SK-N-SH treated with all-trans-retinoic acid at 6 μM for 48 hours (cell line): ENCODE measurements around the gene COA7.

Experiments used
- ARNTL ChIP-seq: fragments of 450-650 bp; formaldehyde crosslinking; IDR thresholded peaks from 2 replicates; pipeline ENCODE4 v1.5.0; 2020; ENCODE audit warnings: low read depth, mild to moderate bottlenecking, moderate library complexity, borderline replicate concordance
- ESRRG ChIP-seq: fragments of 250-450 bp; sonication (Bioruptor Pico); IDR thresholded peaks from 2 replicates; pipeline ENCODE4 v1.6.1; 2021; ENCODE audit warnings: mild to moderate bottlenecking
- GLIS3 ChIP-seq: fragments of 250-450 bp; sonication (Bioruptor Pico); IDR thresholded peaks from 2 replicates; pipeline ENCODE4 v1.5.0; 2020; ENCODE audit warnings: mild to moderate bottlenecking, moderate library complexity
- ISL1 ChIP-seq: fragments of 250-450 bp; sonication (Bioruptor Pico); IDR thresholded peaks from 2 replicates; pipeline ENCODE4 v2.1.2; 2022; ENCODE audit warnings: mild to moderate bottlenecking, moderate library complexity
- OSR1 ChIP-seq: fragments of 250-450 bp; sonication (Bioruptor Pico); IDR thresholded peaks from 2 replicates; pipeline ENCODE4 v1.8.0; 2022; ENCODE audit warnings: moderate library complexity, mild to moderate bottlenecking, inconsistent platforms
- POU6F1 ChIP-seq: fragments of 250-450 bp; sonication (Bioruptor Pico); IDR thresholded peaks from 2 replicates; pipeline ENCODE4 v1.8.0; 2021; ENCODE audit warnings: low read depth, mild to moderate bottlenecking, moderate library complexity, borderline replicate concordance
- RARB ChIP-seq: fragments of 250-450 bp; sonication (Bioruptor Pico); IDR thresholded peaks from 2 replicates; pipeline ENCODE4 v1.8.0; 2021; ENCODE audit warnings: mild to moderate bottlenecking, moderate library complexity
- TOX ChIP-seq: fragments of 250-450 bp; sonication (Bioruptor Pico); IDR thresholded peaks from 2 replicates; pipeline ENCODE4 v1.8.0; 2021; ENCODE audit warnings: mild to moderate bottlenecking, moderate library complexity, borderline replicate concordance
- ZC3H10 ChIP-seq: fragments of 250-450 bp; sonication (Bioruptor Pico); IDR thresholded peaks from 2 replicates; pipeline ENCODE4 v1.5.1; 2021; ENCODE audit warnings: mild to moderate bottlenecking, moderate library complexity
- ZFP3 ChIP-seq: fragments of 250-450 bp; sonication (Bioruptor Pico); IDR thresholded peaks from 2 replicates; pipeline ENCODE4 v1.5.0; 2020; ENCODE audit warnings: mild to moderate bottlenecking, moderate library complexity
- TF ChIP-seq, protein P1 (sequence below): fragments of 250-450 bp; sonication (Bioruptor Pico); IDR thresholded peaks from 2 replicates; pipeline ENCODE4 v1.5.1; 2020; ENCODE audit warnings: low read depth, mild to moderate bottlenecking, moderate library complexity

DNA sequence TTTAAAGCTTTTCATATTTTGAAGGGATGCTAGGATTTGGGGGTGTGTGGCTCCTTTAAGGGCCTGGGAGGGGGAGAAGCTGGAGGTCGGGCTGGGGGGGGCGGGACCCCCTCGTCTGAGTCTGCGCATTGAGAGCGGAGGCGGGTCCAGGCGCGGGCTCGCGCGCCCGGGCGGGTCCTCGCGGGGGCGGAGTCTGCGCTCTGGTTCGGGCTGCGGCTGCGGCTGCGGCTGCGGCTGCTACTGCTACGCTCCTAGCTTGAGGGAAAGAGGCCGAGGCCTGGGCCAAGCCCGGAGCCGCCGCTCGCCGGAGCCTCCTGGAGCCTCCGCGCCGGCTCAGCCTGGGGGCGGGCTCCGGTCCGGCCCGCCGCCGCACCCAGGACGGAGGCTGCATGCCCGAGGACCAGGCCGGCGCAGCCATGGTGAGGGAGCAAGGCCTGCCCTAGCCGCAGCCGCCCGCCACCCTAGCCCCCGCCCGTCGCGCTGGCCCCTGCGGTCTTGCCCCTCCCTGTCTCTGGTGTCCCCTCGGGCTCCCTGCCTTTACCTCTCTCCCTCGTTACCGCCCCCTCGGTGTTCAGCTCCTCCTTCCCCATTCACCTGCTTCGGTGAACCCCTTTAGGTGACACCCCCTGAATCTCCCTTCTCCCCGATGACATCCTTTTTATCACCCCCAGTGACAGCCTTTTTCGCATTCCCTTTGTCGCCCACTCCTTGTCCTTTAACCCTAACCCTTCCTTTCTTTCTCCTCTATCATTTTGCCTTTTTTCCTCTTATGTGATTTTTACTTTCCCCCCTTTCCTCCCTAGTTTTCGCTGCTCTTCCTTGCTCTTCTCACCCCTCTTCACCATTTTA is 28.3 kb upstream of the COA7 start, which contains the start of gene ZYG11B:
- TF ChIP-seq RARB (no peak), ZFP3 (CRISPR knock-in tag) (no peak), POU6F1 (no peak), OSR1 (CRISPR knock-in tag) (no peak), ESRRG (CRISPR knock-in tag) (no peak), ISL1 (no peak), GLIS3 (CRISPR knock-in tag) (no peak), TOX (CRISPR knock-in tag) (no peak), ARNTL (no peak), ZC3H10 (no peak)
- TF ChIP-seq, protein P1, sequence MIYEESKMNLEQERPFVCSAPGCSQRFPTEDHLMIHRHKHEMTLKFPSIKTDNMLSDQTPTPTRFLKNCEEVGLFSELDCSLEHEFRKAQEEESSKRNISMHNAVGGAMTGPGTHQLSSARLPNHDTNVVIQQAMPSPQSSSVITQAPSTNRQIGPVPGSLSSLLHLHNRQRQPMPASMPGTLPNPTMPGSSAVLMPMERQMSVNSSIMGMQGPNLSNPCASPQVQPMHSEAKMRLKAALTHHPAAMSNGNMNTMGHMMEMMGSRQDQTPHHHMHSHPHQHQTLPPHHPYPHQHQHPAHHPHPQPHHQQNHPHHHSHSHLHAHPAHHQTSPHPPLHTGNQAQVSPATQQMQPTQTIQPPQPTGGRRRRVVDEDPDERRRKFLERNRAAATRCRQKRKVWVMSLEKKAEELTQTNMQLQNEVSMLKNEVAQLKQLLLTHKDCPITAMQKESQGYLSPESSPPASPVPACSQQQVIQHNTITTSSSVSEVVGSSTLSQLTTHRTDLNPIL (CRISPR knock-in tag), result no peak
